IMR-90 (cell line): Measurements from ENCODE around the gene PNO1. TPM values are rescaled to one million over a fixed set of nuclear protein-coding genes. Genes with fewer than 3 reads are reported as not detected.

Experiments used
- ATAC-seq: fragments of 200-7000 bp; cut with Tn5 transposase; 2 replicates; pipeline ENCODE4 v1.9.1; 2020; ENCODE audit warnings: low read depth, mild to moderate bottlenecking, moderate library complexity
- BruUV-seq: library from RNA; stranded (reverse); fragments of 400-500 nt; replicated peaks from 2 replicates; lab custom pipeline; 2021; lab: Mats Ljungman, UMichigan
- CTCF ChIA-PET: fragments of 300-600 bp; formaldehyde crosslinking; extraction: SDS; loops from one replicate; lab custom pipeline; 2021; ENCODE audit warnings: antibody characterized with exemption; lab: Yijun Ruan, JAX
- POLR2A ChIA-PET: fragments of 300-600 bp; sonication (Branson Sonifier 250); formaldehyde crosslinking; loops from one replicate; lab custom pipeline; 2022; ENCODE audit warnings: antibody characterized with exemption; ENCODE audit not compliant: unreplicated experiment; lab: Charles Lee
- DNase-seq: peaks from one replicate; pipeline ENCODE4 v3.0.0; 2013
- H2AFZ ChIP-seq: replicated peaks from 2 replicates; pipeline ENCODE3; 2013; ENCODE audit warnings: low read length, mild to moderate bottlenecking; ENCODE audit not compliant: poor library complexity
- H2AK5ac ChIP-seq: 2 replicates; pipeline ENCODE4 v1.6.1; 2013; ENCODE audit warnings: low read depth, low read length, inconsistent platforms
- H2AK9ac ChIP-seq: replicated peaks from 2 replicates; pipeline ENCODE3; 2013; ENCODE audit warnings: mild to moderate bottlenecking, low read depth, low read length, moderate library complexity; ENCODE audit not compliant: poor library complexity
- H2BK120ac ChIP-seq: 2 replicates; pipeline ENCODE4 v1.6.1; 2013; ENCODE audit warnings: low read depth, low read length, inconsistent platforms
- H2BK15ac ChIP-seq: 3 replicates; pipeline ENCODE4 v1.6.1; 2013; ENCODE audit warnings: low read depth, low read length, inconsistent platforms
- H2BK20ac ChIP-seq: 2 replicates; pipeline ENCODE4 v1.6.1; 2013; ENCODE audit warnings: low read depth, mild to moderate bottlenecking, inconsistent platforms, low read length, moderate library complexity
- H2BK5ac ChIP-seq: 2 replicates; pipeline ENCODE4 v1.6.1; 2013; ENCODE audit warnings: mild to moderate bottlenecking, low read depth, low read length, inconsistent platforms; ENCODE audit not compliant: poor library complexity, severe bottlenecking
- H3K14ac ChIP-seq: replicated peaks from 2 replicates; pipeline ENCODE4 v1.6.1; 2013; ENCODE audit warnings: low read depth, low read length, inconsistent platforms
- H3K18ac ChIP-seq: 2 replicates; pipeline ENCODE4 v1.6.1; 2013; ENCODE audit warnings: low read depth, low read length, control low read depth
- H3K23ac ChIP-seq: 2 replicates; pipeline ENCODE4 v1.6.1; 2013; ENCODE audit warnings: low read depth, low read length, inconsistent platforms
- H3K27ac ChIP-seq: 2 replicates; pipeline ENCODE4 v1.5.1; 2013; ENCODE audit warnings: mild to moderate bottlenecking, control low read depth, low read length; ENCODE audit not compliant: insufficient read depth
- H3K27me3 ChIP-seq: 2 replicates; pipeline ENCODE4 v1.6.1; 2013; ENCODE audit warnings: low read length; ENCODE audit not compliant: control insufficient read depth, insufficient read depth
- H3K36me3 ChIP-seq: 2 replicates; pipeline ENCODE4 v1.6.1; 2013; ENCODE audit warnings: low read length, mixed read lengths; ENCODE audit not compliant: control insufficient read depth, insufficient read depth
- H3K4ac ChIP-seq: 2 replicates; pipeline ENCODE4 v1.6.1; 2013; ENCODE audit warnings: low read depth, low read length, inconsistent platforms
- H3K4me1 ChIP-seq: 2 replicates; pipeline ENCODE4 v1.6.1; 2013; ENCODE audit warnings: low read length, mixed read lengths; ENCODE audit not compliant: control insufficient read depth, insufficient read depth
- H3K4me2 ChIP-seq: 2 replicates; pipeline ENCODE4 v1.6.1; 2013; ENCODE audit warnings: low read depth, mild to moderate bottlenecking, control low read depth, low read length, moderate library complexity
- H3K4me3 ChIP-seq: 2 replicates; pipeline ENCODE4 v1.5.1; 2013; ENCODE audit warnings: low read depth, mild to moderate bottlenecking, control low read depth, low read length, moderate library complexity; ENCODE audit not compliant: insufficient read depth
- H3K56ac ChIP-seq: 2 replicates; pipeline ENCODE4 v1.6.1; 2013; ENCODE audit warnings: low read length, inconsistent platforms; ENCODE audit not compliant: insufficient read depth; ENCODE audit errors: extremely low read depth
- H3K79me1 ChIP-seq, 2 experiments: 2 replicates each; pipeline ENCODE4 v1.6.1; 2013; ENCODE audit warnings: low read length in 2 of 2, inconsistent platforms in 1 of 2, low read depth in 1 of 2
- H3K9ac ChIP-seq: 2 replicates; pipeline ENCODE4 v1.6.1; 2013; ENCODE audit warnings: low read depth, low read length, control low read depth
- H3K9me1 ChIP-seq: 2 replicates; pipeline ENCODE4 v1.6.1; 2013; ENCODE audit warnings: low read length, inconsistent platforms; ENCODE audit not compliant: insufficient read depth
- H3K9me3 ChIP-seq: 2 replicates; pipeline ENCODE4 v1.6.1; 2013; ENCODE audit warnings: low read length; ENCODE audit not compliant: control insufficient read depth, insufficient read depth
- H4K20me1 ChIP-seq: 2 replicates; pipeline ENCODE4 v1.6.1; 2013; ENCODE audit warnings: low read length, inconsistent platforms; ENCODE audit not compliant: insufficient read depth
- H4K5ac ChIP-seq: 2 replicates; pipeline ENCODE4 v1.6.1; 2013; ENCODE audit warnings: mild to moderate bottlenecking, low read depth, low read length, control low read depth
- H4K8ac ChIP-seq, 2 experiments: 2 replicates each; pipeline ENCODE4 v1.6.1; 2013; ENCODE audit warnings: low read depth in 2 of 2, low read length in 2 of 2, control low read depth in 1 of 2, inconsistent platforms in 1 of 2
- H4K91ac ChIP-seq: 2 replicates; pipeline ENCODE4 v1.6.1; 2013; ENCODE audit warnings: low read depth, low read length, inconsistent platforms; ENCODE audit not compliant: insufficient read depth
- NFE2L2 ChIP-seq: fragments of 150-350 bp; IDR thresholded peaks from 2 replicates; pipeline ENCODE4 v1.6.1; 2016; ENCODE audit warnings: low read depth, mild to moderate bottlenecking, low read length
- WGBS, 2 experiments: methylation state at CpG; one replicate each; pipeline versions ENCODE4 v1.1.5 to v1.1.7; 2013; ENCODE audit warnings: missing lambda C conversion rate in 2 of 2; ENCODE audit not compliant: insufficient read length in 1 of 2; ENCODE audit errors: extremely low coverage in 2 of 2; 5-methylcytosine and 5-hydroxymethylcytosine counted together
- dilution Hi-C: fragments of 300-500 bp; cut with HindIII; formaldehyde crosslinking; loops from one replicate; pipeline ENCODE4 v1.14.3; 2018; ENCODE audit warnings: low sequenced_read_pairs; ENCODE audit not compliant: unreplicated experiment
- in situ Hi-C: fragments of 300-500 bp; cut with MboI; formaldehyde crosslinking; loops from 3 replicates; pipeline ENCODE4 v1.14.3; 2019; ENCODE audit warnings: low sequenced_read_pairs, inconsistent platforms, mixed read lengths
- intact Hi-C: fragments of 100-400 bp; cut with micrococcal nuclease; formaldehyde crosslinking; loops from 2 replicates; pipeline ENCODE4 v1.10.0; 2022
- polyA plus RNA-seq, 3 experiments: library from polyadenylated mRNA; depleted of rRNA; stranded (reverse); fragments of >200 nt; gene quantifications; 2 replicates each; pipeline ENCODE4 v1.2.3, GENCODE V29; 2012; ENCODE audit warnings: low replicate concordance in 1 of 3
- total RNA-seq: library from RNA; depleted of rRNA; stranded (reverse); fragments of >200 nt; gene quantifications from 2 replicates; pipeline ENCODE4 v1.2.3, GENCODE V29; 2012
- TF ChIP-seq, protein P1 (sequence below): conservative IDR thresholded peaks from 2 replicates; pipeline ENCODE4 v1.5.1; 2012; ENCODE audit warnings: mild to moderate bottlenecking, low read depth, low read length, improper control_type of control experiment

PNO1 gene
- total and polyA plus RNA-seq, 2 of the 4 experiments (the other 2 are of a cell fraction), result 12.8 to 14.7 TPM

DNA sequence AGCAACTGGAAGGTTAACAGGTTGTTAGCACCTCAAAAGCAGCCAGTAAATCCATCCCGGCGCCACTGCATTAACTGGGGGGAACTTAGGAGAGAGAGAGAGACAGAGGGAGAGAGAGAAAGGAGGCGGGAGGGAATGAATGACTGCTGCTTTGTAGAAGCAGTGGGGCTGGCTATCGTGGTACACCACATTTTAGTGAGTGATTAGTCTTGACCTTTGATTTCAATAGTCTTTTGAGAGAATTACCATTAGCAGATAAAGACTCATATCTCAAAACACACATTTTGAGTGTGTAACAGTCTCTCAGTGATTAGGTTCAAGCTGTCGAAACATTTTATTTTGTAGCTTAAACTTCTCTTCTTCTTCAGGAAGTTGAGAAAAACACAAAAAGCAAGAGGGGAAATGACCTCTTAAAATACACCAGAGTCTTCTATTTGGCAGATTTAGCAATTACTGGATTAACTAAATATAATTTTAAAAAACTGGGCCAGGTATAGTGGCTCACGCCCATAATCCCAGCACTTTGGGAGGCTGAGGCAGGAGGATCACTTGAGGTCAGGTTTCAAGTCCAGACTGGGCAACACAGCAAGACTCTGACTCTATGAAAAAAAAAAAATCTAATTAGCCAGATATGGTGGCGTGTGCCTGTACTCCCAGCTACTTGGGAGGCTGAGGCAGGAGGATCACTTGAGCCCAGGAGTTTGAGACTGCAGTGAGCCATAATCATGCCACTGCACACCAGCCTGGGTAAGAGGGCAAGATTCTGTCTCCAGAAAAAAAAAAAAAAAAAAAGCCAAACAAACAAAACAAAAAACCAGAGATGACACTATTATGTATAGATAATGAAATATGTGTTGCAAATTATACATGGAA, 22.0 kb upstream of the PNO1 start:
- Histone ChIP-seq H3K4ac (no peak overlapping the region), H2BK120ac (no peak overlapping the region), H3K4me3 (no peak overlapping the region), H2AK9ac (no peak overlapping the region), H3K23ac (no peak overlapping the region), H2BK5ac (no peak overlapping the region), H3K9me3 (no peaks in the 10 kb centered on the region), H3K27me3 (no peaks in the 10 kb centered on the region), H2AFZ (no peak overlapping the region), H2BK20ac (no peak overlapping the region), H3K27ac (no peak overlapping the region), H3K4me1 (no peaks in the 10 kb centered on the region), H3K4me2 (no peak overlapping the region), H3K9ac (no peak overlapping the region), H3K14ac (no peak overlapping the region), H3K9me1 (peaks cover 3% of the 10 kb centered on the region; the same call in 1 of the 2 replicates), H2AK5ac (no peak overlapping the region), H3K56ac (no peak overlapping the region), H4K8ac (no peak overlapping the region), H4K20me1 (no peaks in the 10 kb centered on the region), H3K18ac (no peak overlapping the region), H4K91ac (no peak overlapping the region), H3K36me3 (peaks cover 7% of the 10 kb centered on the region; the same call in 1 of the 2 replicates), H2BK15ac (no peak overlapping the region), H3K79me1 (peaks cover 0 to 6% of the 10 kb centered on the region in 2 experiments; a peak in 1 of 4 replicates), H4K5ac (no peak overlapping the region)
- TF ChIP-seq NFE2L2, result no peak
- TF ChIP-seq, protein P1, sequence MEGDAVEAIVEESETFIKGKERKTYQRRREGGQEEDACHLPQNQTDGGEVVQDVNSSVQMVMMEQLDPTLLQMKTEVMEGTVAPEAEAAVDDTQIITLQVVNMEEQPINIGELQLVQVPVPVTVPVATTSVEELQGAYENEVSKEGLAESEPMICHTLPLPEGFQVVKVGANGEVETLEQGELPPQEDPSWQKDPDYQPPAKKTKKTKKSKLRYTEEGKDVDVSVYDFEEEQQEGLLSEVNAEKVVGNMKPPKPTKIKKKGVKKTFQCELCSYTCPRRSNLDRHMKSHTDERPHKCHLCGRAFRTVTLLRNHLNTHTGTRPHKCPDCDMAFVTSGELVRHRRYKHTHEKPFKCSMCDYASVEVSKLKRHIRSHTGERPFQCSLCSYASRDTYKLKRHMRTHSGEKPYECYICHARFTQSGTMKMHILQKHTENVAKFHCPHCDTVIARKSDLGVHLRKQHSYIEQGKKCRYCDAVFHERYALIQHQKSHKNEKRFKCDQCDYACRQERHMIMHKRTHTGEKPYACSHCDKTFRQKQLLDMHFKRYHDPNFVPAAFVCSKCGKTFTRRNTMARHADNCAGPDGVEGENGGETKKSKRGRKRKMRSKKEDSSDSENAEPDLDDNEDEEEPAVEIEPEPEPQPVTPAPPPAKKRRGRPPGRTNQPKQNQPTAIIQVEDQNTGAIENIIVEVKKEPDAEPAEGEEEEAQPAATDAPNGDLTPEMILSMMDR, result no peak
- CTCF ChIA-PET, result interaction anchor here (1.6 kb wide), 1 partner anchor 20 kb away, joined by 5 read pairs; no protein-coding TSS in a partner anchor
- no TSS peak for BruUV-seq
- POLR2A ChIA-PET, result no interaction called here
- intact Hi-C loops (no loop called here), dilution Hi-C loops (no loop called here), in situ Hi-C loops (no loop called here)
- DNase-seq (no peak), ATAC-seq (no peak)
- WGBS, 2 experiments, result 75% methylated on average over 2 of the region's 7 CpGs; no CpG with 5 or more reads in 1 of the 2 experiments
